GM20000 (cell line): ENCODE measurements around the gene PFKL.

Source experiments
- DNase-seq: peaks from one replicate; pipeline ENCODE4 v3.0.0; 2012; ENCODE audit warnings: low spot score
- TF ChIP-seq, protein P1 (sequence below): IDR thresholded peaks from 2 replicates; pipeline ENCODE4 v1.5.1; 2012; ENCODE audit warnings: mild to moderate bottlenecking, control low read depth; ENCODE audit errors: extremely low read depth, missing control alignments

PFKL gene

DNA sequence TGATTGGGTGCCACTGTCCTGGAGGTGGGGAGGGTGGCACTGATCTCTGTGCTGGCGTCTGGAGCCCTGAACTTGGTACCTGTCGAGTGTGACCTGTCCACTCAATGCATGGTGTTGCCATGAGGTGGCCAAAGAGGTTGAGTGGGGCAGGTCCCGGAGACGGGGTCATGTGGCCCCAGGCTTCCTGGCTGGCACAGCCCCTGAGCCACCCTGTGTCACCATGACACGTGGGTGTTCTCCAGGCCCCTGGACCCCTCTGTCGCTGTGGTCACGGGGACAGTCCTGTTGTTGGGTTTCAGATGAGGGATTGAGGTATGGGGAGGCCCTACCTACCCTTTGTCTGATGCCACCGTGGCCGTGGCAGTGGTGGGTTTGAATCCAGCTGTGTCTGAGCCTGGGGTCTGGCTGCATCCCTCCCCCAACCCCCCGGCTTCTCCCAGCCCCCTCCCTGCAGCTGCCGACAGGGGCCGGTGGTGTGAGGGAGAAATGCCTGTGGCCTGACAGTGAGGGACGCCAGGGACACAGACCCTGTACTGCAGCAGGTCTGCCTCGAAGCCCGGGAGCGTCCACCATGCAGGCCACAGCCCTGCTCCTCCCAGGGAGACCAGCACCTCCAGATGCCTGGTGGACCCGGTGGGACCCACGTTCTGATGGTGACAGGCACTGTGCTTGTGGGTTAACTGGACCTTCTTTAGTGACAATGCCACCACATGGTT, 65.6 kb downstream of the PFKL start:
- no peak for DNase-seq
- TF ChIP-seq, protein P1, sequence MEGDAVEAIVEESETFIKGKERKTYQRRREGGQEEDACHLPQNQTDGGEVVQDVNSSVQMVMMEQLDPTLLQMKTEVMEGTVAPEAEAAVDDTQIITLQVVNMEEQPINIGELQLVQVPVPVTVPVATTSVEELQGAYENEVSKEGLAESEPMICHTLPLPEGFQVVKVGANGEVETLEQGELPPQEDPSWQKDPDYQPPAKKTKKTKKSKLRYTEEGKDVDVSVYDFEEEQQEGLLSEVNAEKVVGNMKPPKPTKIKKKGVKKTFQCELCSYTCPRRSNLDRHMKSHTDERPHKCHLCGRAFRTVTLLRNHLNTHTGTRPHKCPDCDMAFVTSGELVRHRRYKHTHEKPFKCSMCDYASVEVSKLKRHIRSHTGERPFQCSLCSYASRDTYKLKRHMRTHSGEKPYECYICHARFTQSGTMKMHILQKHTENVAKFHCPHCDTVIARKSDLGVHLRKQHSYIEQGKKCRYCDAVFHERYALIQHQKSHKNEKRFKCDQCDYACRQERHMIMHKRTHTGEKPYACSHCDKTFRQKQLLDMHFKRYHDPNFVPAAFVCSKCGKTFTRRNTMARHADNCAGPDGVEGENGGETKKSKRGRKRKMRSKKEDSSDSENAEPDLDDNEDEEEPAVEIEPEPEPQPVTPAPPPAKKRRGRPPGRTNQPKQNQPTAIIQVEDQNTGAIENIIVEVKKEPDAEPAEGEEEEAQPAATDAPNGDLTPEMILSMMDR: no peak

DNA sequence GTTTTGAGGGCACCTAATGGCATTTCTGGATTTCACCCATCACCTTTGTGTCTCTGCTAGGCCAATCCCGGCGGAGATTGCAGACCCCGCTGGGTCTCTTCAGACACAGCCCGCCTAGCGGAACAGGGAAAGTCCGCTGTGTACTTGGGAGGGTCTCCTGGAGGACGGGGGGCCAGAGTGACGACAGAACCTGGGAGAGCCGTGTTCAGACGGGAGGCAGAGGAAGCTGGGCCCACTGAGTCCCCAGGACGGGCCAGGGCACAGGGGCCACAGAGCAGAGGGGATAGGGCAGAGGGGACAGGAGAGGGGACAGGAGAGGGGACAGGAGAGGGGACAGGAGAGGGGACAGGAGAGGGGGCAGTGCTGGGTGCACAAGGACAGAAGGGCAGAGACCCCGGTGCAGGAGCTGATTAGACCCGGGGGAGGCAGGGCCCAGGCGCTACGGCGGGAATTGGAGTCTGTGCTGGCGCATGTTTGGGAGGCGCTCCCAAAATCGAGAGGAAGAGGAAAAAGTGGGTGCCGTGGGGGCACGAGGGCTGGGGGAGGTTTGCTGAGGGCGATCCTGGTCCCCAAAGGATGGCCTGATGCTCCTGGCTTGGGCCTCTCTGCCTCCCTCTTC, 66.2 kb downstream of the PFKL start:
- TF ChIP-seq, protein P1: no peak
- DNase-seq: no peak

GRCh38 chr21:44366586-44367211, 66.8 kb downstream of the PFKL start:
- DNase-seq: no peak
- TF ChIP-seq, protein P1: no peak

- DNase-seq: no peak
- TF ChIP-seq, protein P1: no peak
These were observed 69.0 kb downstream of the PFKL start for GRCh38 chr21:44368711-44369446.

GRCh38 chr21:44370027-44370735, 70.3 kb downstream of the PFKL start:
- TF ChIP-seq, protein P1: no peak
- no peak for DNase-seq

DNA sequence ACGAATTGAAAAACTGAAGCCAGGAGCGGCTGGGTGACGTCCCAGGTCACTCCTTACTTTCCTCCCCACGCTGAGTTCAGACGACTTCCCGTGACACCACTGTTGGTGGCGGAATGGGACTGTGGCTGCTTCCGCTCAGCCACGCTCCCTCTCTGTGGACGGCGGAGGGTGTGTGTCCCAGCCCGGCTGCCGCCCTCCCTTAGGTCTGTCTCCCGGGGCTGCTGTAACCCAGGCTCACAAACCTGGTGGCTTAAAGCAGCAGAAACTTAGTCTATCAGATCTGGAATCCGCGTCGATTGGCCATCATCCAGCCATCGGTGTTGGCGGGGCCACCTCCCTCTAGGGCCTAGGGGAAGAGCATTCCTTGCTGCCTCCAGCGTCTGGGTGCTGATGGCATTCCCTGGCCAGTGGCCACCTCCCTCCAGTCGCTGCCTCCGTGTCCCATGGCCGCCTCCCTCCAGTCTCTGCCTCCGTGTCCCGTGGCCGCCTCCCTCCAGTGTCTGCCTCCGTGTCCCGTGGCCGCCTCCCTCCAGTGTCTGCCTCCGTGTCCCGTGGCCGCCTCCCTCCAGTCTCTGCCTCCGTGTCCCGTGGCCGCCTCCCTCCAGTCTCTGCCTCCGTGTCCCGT, 71.0 kb downstream of the PFKL start:
- no peak for DNase-seq
- TF ChIP-seq, protein P1: no peak
